GM12878 (cell line): ENCODE measurements around the gene CLEC4M. TPM values are rescaled to one million over a fixed set of nuclear protein-coding genes. Genes with fewer than 3 reads are reported as not detected.

ENCODE experiments used
- ATAC-seq: fragments of 200-7000 bp; cut with Tn5 transposase; 3 replicates; pipeline ENCODE4 v1.9.1; 2020; ENCODE audit warnings: mild to moderate bottlenecking, moderate library complexity
- BruUV-seq: library from RNA; stranded (reverse); fragments of 400-500 nt; replicated peaks from 2 replicates; lab custom pipeline; 2021; lab: Mats Ljungman, UMichigan
- CTCF ChIA-PET: fragments of 300-600 bp; sonication (Branson Sonifier 250); formaldehyde crosslinking; extraction: SDS; loops from one replicate; lab custom pipeline; 2021; ENCODE audit warnings: inconsistent platforms; lab: Yijun Ruan, JAX
- POLR2A ChIA-PET: fragments of 350-600 bp; formaldehyde crosslinking; extraction: SDS; loops from one replicate; lab custom pipeline; 2021; ENCODE audit warnings: inconsistent platforms; lab: Charles Lee
- RAD21 ChIA-PET: fragments of 300-600 bp; sonication (Branson Sonifier 250); formaldehyde crosslinking; loops from one replicate; lab custom pipeline; 2023; ENCODE audit warnings: antibody characterized with exemption; ENCODE audit not compliant: unreplicated experiment; lab: Charles Lee
- SMC1A ChIA-PET: fragments of 300-600 bp; sonication (Branson Sonifier 250); formaldehyde crosslinking; loops from one replicate; lab custom pipeline; 2023; ENCODE audit not compliant: unreplicated experiment, uncharacterized antibody; lab: Charles Lee
- DNase-seq: peaks from one replicate; pipeline ENCODE4 v3.0.0-alpha.2; 2011; ENCODE audit warnings: low read depth, low spot score
- FAIRE-seq: peaks from 3 replicates; lab custom pipeline; 2011; peaks lifted over from hg19 to GRCh38; lab: Jason Lieb, UNC
- H2AFZ ChIP-seq: 2 replicates; pipeline ENCODE4 v1.6.0; 2011; ENCODE audit warnings: low read depth, low read length, control low read depth; ENCODE audit not compliant: control insufficient read depth
- H3K27ac ChIP-seq: 2 replicates; pipeline ENCODE4 v1.5.1; 2011; ENCODE audit warnings: control low read depth; ENCODE audit not compliant: control insufficient read depth, insufficient read depth
- H3K27me3 ChIP-seq, 2 experiments: replicated peaks in 1 of 2; 2 replicates each; pipeline versions ENCODE4 v1.6.0 to v1.6.1; 2011; ENCODE audit warnings: low read length in 1 of 2; ENCODE audit not compliant: control insufficient read depth in 2 of 2, insufficient read depth in 2 of 2
- H3K36me3 ChIP-seq, 2 experiments: 2 replicates each; pipeline ENCODE4 v1.5.1; 2011; ENCODE audit warnings: low read length in 1 of 2; ENCODE audit not compliant: control insufficient read depth in 2 of 2, insufficient read depth in 2 of 2
- H3K4me1 ChIP-seq: 2 replicates; pipeline ENCODE4 v1.6.1; 2011; ENCODE audit warnings: mild to moderate bottlenecking, low read length, moderate library complexity, mixed read lengths; ENCODE audit not compliant: control insufficient read depth, insufficient read depth
- H3K4me2 ChIP-seq: 2 replicates; pipeline ENCODE4 v1.6.0; 2011; ENCODE audit warnings: control low read depth; ENCODE audit not compliant: control insufficient read depth, insufficient read depth
- H3K4me3 ChIP-seq: fragments of 200-600 bp; sonication (generic); 2 replicates; pipeline ENCODE4 v1.5.1; 2016
- H3K79me2 ChIP-seq: 2 replicates; pipeline ENCODE4 v1.6.0; 2011; ENCODE audit warnings: low read length; ENCODE audit not compliant: control insufficient read depth, insufficient read depth
- H3K9ac ChIP-seq: 2 replicates; pipeline ENCODE4 v1.8.0; 2011; ENCODE audit warnings: low read length, control low read depth, mixed read lengths; ENCODE audit not compliant: control insufficient read depth, insufficient read depth
- H3K9me3 ChIP-seq: replicated peaks from 3 replicates; pipeline ENCODE4 v1.5.1; 2011; ENCODE audit warnings: mild to moderate bottlenecking, low read length; ENCODE audit not compliant: control insufficient read depth, insufficient read depth
- H4K20me1 ChIP-seq: 2 replicates; pipeline ENCODE4 v1.6.0; 2011; ENCODE audit not compliant: control insufficient read depth, insufficient read depth
- ATF7 ChIP-seq: fragments of 450-650 bp; IDR thresholded peaks from 2 replicates; pipeline ENCODE4 v1.6.1; 2016; ENCODE audit warnings: low read depth, mild to moderate bottlenecking
- DPF2 ChIP-seq: fragments of 450-650 bp; IDR thresholded peaks from 2 replicates; pipeline ENCODE4 v1.6.1; 2017; ENCODE audit warnings: mild to moderate bottlenecking
- IRF4 ChIP-seq: IDR thresholded peaks from 2 replicates; pipeline ENCODE4 v1.6.1; 2011; ENCODE audit warnings: low read depth, low read length
- RAD21 ChIP-seq: IDR thresholded peaks from 2 replicates; pipeline ENCODE4 v1.6.1; 2011; ENCODE audit warnings: mild to moderate bottlenecking, low read depth, low read length, moderate library complexity; ENCODE audit not compliant: insufficient read depth
- SMC3 ChIP-seq: IDR thresholded peaks from 2 replicates; pipeline ENCODE4 v1.6.1; 2011; ENCODE audit warnings: low read length, improper control_type of control experiment, borderline replicate concordance
- ZNF217 ChIP-seq: fragments of 450-650 bp; IDR thresholded peaks from 2 replicates; pipeline ENCODE4 v1.6.1; 2017; ENCODE audit warnings: antibody characterized with exemption, mild to moderate bottlenecking
- WGBS: methylation state at CpG from one replicate; pipeline ENCODE4 v1.1.6; 2016; ENCODE audit warnings: low lambda C conversion rate; ENCODE audit not compliant: insufficient replicate concordance, insufficient coverage; ENCODE audit errors: missing lambda C conversion rate; 5-methylcytosine and 5-hydroxymethylcytosine counted together
- in situ Hi-C: fragments of 300-500 bp; cut with MboI; formaldehyde crosslinking; loops from 9 replicates; pipeline ENCODE4 v1.14.3; 2018; ENCODE audit warnings: mixed read lengths
- intact Hi-C: fragments of 100-400 bp; cut with micrococcal nuclease; formaldehyde crosslinking; loops from one replicate; pipeline ENCODE4 v1.14.2; 2022; ENCODE audit not compliant: unreplicated experiment
- polyA plus RNA-seq, 11 experiments: library from polyadenylated mRNA; depleted of rRNA in 4 of 11; unstranded in 6 of 11; stranded (reverse) in 5 of 11; fragments of >200 nt; fragmentation: Nextera tagmentation in 4 of 11; fragmentation: Illumina TruSeq in 1 of 11; extraction: Ambion mirVana in 4 of 11; extraction: Trizol in 1 of 11; gene quantifications; 1 replicate in 1 of 11; 2 replicates in 10 of 11; pipeline versions ENCODE4 v1.2.1 to v1.2.3, GENCODE V29; 2011 to 2016; ENCODE audit warnings: inconsistent platforms in 2 of 11, missing spikeins in 2 of 11, low read depth in 1 of 11
- total RNA-seq, 4 experiments: library from RNA; depleted of rRNA in 3 of 4; stranded (reverse); fragments of >200 nt in 3 of 4; fragmentation: Illumina TruSeq in 1 of 4; extraction: Trizol in 1 of 4; gene quantifications; 2 replicates each; pipeline versions ENCODE4 v1.2.1 to v1.2.3, GENCODE V29; 2013 to 2021
- TF ChIP-seq, protein P1 (sequence below): fragments of 450-650 bp; IDR thresholded peaks from 2 replicates; pipeline ENCODE4 v1.6.1; 2017; ENCODE audit warnings: borderline replicate concordance
- TF ChIP-seq, protein P2 (sequence below), 3 experiments: IDR thresholded peaks in 2 of 3; conservative IDR thresholded peaks in 1 of 3; 2 replicates each; pipeline ENCODE4 v1.5.1; 2011; ENCODE audit warnings: low read depth in 3 of 3, low read length in 3 of 3, mild to moderate bottlenecking in 3 of 3, control low read depth in 2 of 3, moderate library complexity in 2 of 3, inconsistent platforms in 1 of 3, mixed read lengths in 1 of 3; ENCODE audit not compliant: control insufficient read depth in 2 of 3, insufficient read depth in 1 of 3; ENCODE audit errors: extremely low read depth in 1 of 3

The CLEC4M gene
- total and polyA plus RNA-seq, 10 of the 15 experiments (the other 5 are each of a cell fraction or from before 2014, with no cell fraction given): 0.11 to 0.42 (median 0.25) TPM; not detected in 1

DNA sequence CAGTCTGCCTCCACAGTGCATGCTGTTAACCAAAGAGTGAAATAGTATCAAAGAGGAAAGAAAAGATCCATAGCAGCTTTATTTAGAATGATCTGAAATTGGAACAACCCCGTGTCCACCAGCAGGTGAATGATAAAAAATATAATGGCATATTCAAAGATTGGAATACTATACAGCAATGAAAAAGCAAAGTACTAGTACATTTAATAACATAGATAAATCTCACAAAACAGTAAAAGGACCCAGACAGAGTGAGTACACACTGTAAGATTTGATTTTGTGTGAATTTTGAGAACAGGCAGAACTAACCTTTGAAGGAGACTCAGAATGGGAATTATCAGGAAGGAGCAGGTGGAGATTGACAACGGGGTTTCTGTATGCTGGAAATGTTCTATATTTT, 14.9 kb upstream of the CLEC4M start:
- ChIA-PET POLR2A (no interaction called here), SMC1A (interaction anchor here (1.0 to 1.4 kb wide), 3 partner anchors 16 to 52 kb away, joined by 3 to 5 read pairs (median 3); no protein-coding TSS in a partner anchor), CTCF (interaction anchor here (1.7 kb wide), 1 partner anchor 68 kb away, joined by 7 read pairs; the partner anchor contains the start of gene TRAPPC5), RAD21 (no interaction called here)
- no TSS peak for BruUV-seq
- Histone ChIP-seq H4K20me1 (no peaks in the 10 kb centered on the region), H3K4me1 (peaks cover 25% of the 10 kb centered on the region), H2AFZ (no peak overlapping the region), H3K27me3 (no peaks in the 10 kb centered on the region), H3K79me2 (no peaks in the 10 kb centered on the region), H3K36me3 (no peaks in the 10 kb centered on the region), H3K9me3 (peaks cover 6% of the 10 kb centered on the region; the same call in 2 of the 3 replicates), H3K27ac (no peak overlapping the region), H3K9ac (no peak overlapping the region), H3K4me2 (no peak overlapping the region), H3K4me3 (no peak overlapping the region)
- ATAC-seq: no peak
- 2% methylated on average over 2 of the region's 2 CpGs for WGBS
- intact Hi-C loops: no loop called here
- DNase-seq: no peak
- in situ Hi-C loops: no loop called here
- TF ChIP-seq, protein P1, sequence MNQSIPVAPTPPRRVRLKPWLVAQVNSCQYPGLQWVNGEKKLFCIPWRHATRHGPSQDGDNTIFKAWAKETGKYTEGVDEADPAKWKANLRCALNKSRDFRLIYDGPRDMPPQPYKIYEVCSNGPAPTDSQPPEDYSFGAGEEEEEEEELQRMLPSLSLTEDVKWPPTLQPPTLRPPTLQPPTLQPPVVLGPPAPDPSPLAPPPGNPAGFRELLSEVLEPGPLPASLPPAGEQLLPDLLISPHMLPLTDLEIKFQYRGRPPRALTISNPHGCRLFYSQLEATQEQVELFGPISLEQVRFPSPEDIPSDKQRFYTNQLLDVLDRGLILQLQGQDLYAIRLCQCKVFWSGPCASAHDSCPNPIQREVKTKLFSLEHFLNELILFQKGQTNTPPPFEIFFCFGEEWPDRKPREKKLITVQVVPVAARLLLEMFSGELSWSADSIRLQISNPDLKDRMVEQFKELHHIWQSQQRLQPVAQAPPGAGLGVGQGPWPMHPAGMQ: no peak
- TF ChIP-seq ATF7 (no peak), ZNF217 (0 out of 2 replicates have a peak, but pooled peaks have one; percentile 32), IRF4 (no peak)
- no peak for FAIRE-seq

GRCh38 chr19:7748756-7749155, 14.3 kb upstream of the CLEC4M start:
- no peak overlapping the region for H3K4me2 ChIP-seq
- TF ChIP-seq RAD21: peak; percentile 39; the same call in 1 of the 2 replicates
- TF ChIP-seq DPF2: no peak
- peak; percentile 32; the same call in 1 of the 2 replicates for TF ChIP-seq SMC3
- TF ChIP-seq, protein P2, sequence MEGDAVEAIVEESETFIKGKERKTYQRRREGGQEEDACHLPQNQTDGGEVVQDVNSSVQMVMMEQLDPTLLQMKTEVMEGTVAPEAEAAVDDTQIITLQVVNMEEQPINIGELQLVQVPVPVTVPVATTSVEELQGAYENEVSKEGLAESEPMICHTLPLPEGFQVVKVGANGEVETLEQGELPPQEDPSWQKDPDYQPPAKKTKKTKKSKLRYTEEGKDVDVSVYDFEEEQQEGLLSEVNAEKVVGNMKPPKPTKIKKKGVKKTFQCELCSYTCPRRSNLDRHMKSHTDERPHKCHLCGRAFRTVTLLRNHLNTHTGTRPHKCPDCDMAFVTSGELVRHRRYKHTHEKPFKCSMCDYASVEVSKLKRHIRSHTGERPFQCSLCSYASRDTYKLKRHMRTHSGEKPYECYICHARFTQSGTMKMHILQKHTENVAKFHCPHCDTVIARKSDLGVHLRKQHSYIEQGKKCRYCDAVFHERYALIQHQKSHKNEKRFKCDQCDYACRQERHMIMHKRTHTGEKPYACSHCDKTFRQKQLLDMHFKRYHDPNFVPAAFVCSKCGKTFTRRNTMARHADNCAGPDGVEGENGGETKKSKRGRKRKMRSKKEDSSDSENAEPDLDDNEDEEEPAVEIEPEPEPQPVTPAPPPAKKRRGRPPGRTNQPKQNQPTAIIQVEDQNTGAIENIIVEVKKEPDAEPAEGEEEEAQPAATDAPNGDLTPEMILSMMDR (IDR thresholded peaks at IDR 0.05 in 2 of 3, conservative IDR thresholded peaks at IDR 0.05 in 1 of 3; ENCODE audit: control insufficient read depth in 2 of 3, extremely low read depth in 1 of 3, insufficient read depth in 1 of 3, low read depth in 3 of 3, low read length in 3 of 3): peak in 2 of 3 experiments; percentile 2 to 19; a peak in 1 of 6 replicates
- TF ChIP-seq, all 136 proteins: peak for 3
- ATAC-seq (peak; percentile 44; the same call in 2 of the 3 replicates), FAIRE-seq (no peak), DNase-seq (no peak)
- H3K9ac ChIP-seq: no peak overlapping the region
- RAD21 ChIA-PET: no interaction called here
- H3K9me3 ChIP-seq: peaks cover 6% of the 10 kb centered on the region; the same call in 2 of the 3 replicates
- SMC1A ChIA-PET: no interaction called here
- intact Hi-C loops (no loop called here), in situ Hi-C loops (no loop called here)
- H4K20me1 ChIP-seq: no peaks in the 10 kb centered on the region
- no peaks in the 10 kb centered on the region for H3K27me3 ChIP-seq
- H3K4me1 ChIP-seq: peaks cover 20% of the 10 kb centered on the region
- H3K27ac ChIP-seq: no peak overlapping the region
- H3K4me3 ChIP-seq: no peak overlapping the region
- BruUV-seq: no TSS peak
- H3K79me2 ChIP-seq: no peaks in the 10 kb centered on the region
- POLR2A ChIA-PET: no interaction called here
- 3% methylated on average over 4 of the region's 4 CpGs for WGBS
- CTCF ChIA-PET: interaction anchor here (0.6 to 1.3 kb wide), 2 partner anchors 51 to 66 kb away, joined by 3 to 6 read pairs; no protein-coding TSS in a partner anchor
- H3K36me3 ChIP-seq: no peaks in the 10 kb centered on the region
- no peak overlapping the region for H2AFZ ChIP-seq
